ENCODE results near the gene TIRAP.

Gene TIRAP

DNA sequence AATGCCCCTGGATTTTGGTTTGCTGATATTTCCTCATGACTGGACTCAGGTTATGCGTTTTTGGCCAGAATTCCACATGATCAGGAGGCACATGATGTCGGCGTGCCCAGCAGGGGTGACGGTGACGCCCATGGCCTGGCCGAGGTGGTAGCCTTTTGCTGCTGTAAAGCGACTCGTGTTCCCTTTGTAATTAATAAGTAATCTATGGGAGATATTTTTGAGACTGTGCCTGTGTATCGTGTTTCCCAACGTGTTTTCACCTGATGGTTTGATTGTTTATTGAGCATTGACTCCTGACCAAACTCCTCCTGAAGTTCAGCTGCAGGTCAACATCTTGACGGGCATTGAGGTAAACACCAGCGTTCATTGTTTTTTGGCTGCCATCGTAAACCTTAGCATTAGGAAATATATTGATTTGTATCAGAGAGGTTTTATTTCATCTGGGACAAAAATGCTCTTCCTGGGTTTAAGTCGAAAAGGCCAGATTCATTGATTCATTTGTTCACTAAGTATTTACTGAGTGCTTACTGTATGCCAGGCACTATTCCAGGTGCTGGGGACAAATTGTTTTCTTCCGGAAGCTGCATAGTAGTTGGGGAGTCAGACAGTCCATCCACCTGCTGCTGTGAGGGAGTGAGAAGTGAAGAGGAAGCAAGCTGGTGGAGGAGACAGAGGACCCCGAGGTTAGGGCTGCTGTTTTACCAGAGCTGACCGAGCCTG, 44.5 kb downstream of the TIRAP start:
- no peak for DNase-seq (ENCODE audit: low spot score)

DNA sequence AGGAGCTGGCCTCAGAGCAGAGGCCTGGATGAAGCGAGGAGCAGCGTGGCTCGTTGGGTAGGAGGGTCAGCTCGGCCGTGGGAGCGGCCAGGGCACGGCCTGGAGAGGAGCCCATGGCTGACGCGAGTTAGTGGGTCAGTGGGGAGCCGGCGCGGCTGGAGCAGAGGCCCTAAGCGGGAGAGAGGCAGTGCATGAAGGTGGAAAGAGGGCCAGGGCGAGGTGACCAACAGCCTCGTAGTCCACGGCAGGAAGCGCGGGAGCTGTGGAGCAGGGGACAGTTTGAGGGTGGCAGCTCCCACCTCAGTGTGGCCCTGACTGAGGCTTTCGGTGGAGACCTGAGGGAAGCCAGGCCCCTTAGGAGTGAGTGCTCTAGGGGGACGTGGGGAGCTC, 45.1 kb downstream of the TIRAP start:
- DNase-seq (ENCODE audit: low spot score) = no peak

DNA sequence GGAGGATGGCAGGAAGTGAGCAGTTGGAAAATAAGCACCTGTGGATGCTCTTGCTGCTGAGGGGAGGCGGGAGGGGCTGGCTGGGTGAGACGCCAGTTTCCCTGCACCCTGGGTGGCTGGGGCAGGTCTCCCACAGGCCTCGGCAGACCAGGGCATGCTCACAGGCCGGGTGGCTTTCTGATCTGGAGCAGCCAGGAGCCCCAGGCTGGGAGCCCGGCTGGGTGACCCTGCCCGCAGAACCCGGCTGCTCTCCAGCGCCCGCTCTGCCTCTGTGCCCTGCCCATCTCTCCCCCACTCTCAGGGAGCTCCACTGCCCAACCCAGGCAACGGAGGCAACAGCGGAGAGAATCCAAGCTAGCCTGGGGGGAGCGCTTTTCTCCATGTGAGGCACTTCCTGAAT, 45.6 kb downstream of the TIRAP start:
- DNase-seq (ENCODE audit: low spot score) = no peak

DNA sequence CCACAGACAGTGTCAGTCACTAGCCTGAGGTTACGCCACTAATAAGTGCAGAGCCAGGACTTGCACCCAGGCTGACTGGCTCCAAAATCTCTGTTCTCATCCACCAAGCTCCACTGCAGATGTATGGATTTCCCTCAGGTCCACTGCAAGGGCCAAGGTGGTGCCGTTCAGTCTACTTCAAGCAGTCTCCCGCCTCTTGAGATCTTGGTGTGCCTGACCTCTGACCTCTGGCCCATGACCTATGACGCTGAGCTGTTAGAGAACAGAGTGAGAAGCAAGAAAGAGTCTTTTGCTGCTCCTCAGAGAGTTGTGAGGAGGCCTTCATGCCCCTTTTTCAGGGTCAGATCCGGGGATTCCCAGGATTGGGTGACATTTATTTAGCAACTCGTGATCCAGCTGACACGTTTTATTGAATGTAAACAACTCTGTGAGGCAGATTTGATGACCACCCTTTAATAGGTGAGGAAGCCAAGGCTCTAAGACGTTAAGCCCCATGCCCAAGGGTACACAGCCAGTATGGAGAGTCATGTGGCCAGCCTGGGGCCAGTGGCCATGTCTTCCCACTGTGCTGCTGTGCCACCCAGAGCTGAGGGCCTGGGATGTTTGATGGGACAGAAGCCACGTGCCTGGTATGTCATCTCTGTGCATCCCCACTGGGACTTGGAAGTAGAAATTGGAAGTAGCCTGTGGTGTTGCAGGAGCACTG, 46.2 kb downstream of the TIRAP start:
- DNase-seq (ENCODE audit: low spot score) = no peak

DNA sequence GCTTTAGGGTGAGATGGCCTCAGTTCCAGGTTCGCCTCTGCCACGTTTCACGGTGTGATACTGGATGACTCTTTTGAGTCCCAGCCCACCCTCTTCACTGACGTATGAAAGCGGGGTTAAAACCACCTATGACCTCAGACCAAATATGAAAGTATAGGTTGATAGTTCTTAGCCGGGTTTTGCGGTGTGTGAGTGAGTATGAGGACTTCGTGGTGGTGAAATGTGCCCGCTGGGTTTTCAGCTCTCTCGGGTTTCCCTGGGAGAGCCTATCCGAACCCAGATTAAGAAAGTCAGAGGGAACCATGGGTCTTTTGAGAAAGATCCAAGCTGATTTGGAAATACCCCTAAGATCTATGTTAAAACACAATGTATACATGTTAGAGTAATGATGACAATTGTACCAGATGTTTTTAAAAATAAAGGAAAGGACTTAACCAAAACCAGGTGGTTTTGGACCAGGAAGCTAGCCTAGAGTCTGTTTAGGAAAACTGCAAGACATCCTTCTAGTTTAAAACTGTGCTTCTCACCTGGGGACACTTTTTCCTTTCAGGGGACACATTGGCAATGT, 46.8 kb downstream of the TIRAP start:
- no peak for DNase-seq (ENCODE audit: low spot score)

DNA sequence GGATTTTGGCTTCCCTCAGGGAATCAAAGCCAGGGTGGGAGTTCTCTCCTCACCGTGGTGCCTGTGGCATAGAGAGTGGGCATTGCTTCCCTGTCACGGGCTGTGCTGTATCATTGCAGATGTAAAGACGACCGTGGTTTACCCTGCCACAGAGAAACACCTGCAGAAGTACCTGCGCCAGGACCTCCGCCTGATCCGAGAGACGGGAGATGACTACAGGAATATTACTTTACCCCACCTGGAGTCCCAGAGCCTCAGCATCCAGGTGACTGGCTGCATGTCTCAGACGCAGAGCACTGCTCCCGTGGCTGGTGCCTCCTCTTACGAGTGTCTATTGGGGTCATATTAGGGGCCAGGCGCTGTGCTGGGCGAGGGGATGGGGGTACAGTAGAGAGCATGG, 48.4 kb downstream of the TIRAP start:
- no peak for DNase-seq (ENCODE audit: low spot score)

DNA sequence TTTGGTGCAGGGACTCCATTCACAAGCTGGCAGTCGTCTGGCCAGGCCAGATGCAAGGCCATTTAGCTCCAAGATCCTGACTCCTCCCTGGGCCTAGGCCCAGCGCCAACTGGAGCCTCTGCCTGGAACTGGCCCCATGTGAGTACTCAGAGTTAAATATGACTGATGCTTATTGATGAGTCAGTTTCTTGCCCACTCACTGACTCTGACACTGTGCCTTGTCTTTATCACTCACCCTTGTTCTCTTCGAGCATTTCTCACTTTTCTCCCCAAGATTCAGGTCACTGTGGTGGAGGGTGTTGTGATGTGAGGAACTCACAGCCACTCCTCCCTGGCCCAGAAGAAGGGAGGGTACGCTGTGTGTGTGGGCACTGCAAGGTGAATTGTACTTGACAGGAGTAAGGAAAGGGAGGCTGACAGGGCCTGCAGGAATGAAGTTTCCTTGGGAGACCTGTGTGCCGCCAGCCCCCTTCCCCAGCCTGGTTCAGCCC, 49.4 kb downstream of the TIRAP start:
- DNase-seq (ENCODE audit: low spot score) = peak; percentile 93

DNA sequence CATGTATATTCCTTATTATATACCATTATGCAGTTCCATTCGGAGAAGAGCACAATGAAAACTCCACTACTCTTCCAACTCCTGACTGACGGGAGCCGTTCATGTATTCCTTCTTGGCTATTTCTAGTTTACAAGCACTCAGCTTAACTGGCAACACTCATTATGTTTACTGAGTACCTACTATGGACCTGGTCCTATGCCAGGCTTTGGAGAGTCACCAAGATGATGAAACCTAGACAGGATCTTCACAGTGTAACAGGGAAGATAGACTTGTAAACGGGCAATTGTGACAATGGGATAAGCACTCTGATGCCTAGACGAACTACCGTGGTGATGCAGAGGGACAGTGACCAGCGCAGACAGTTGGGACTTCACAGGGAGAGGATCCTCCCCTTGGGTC, 50.2 kb downstream of the TIRAP start:
- no peak for DNase-seq (ENCODE audit: low spot score)

DNA sequence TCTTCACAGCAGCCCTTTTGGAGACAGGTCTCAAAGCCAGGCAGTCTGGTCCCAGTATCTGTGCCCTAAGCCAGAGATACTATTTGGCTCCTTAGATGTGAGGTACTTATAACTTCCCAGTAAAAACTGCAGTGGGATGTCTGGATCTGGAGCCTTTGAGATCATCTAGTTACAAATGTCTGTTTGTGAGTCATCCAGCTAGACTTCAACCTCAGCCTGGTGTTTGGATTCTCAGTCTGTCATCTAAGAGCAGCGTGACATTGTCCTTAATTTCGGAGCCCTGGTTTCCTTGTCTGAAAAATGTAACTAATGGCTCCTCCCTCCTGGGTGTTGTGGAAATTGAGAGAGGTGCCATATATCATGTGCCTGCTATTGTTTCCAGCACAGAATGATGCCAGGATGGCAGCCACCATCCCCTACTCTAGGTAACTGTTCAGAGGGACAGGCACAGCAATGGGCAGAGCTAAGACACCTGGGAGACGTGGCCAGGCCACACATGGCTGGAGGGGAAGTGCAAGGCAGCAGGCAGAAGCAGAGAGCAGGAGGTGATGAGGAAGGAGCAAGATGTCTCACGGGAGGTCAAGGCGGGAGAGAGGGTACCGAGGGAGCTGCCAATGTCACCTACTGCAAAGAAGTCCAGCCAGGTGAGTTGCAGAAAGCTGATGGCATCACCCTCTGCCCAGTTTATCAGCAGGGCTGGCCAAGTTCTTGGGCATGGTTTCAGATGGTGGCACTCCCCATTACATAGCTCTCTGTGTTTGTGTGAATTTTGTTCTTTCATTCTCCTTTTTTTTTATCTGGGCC, 52.0 kb downstream of the TIRAP start:
- DNase-seq (ENCODE audit: low spot score) = peak; percentile 68

DNA sequence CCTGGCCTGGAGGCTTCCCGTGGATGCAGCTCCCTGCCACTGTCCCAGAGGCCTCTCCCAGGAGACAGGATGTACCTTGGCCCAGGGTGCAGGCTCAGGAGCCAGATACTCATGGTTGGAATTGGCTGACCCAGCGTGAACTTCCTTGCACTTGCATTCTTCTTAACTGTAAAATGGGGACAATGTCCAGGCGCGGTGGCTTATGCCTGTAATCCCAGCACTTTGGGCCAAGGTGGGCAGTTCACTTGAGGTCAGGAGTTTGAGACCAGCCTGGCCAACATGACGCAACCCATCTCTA, 52.5 kb downstream of the TIRAP start:
- DNase-seq (ENCODE audit: low spot score) = no peak

DNA sequence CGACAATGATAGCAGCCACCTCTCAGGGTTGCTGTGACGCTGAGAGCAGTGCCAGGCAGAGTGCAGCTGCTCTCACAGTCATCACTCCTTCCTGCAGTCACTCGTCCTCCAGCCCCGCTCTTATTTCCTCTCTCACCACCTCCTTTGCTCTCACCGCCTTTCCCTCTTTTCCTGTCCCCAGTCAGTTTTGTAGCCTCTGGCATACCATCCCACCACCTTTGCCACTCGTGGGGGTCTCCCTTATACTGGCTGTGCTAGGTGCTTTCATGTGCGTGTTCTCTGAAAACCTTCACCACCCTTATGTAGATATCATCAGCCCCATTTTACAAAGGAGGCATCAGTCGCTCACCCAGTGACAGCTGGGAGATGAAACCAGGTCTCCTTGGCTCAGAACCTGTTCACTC, 53.2 kb downstream of the TIRAP start:
- no peak for DNase-seq (ENCODE audit: low spot score)

DNA sequence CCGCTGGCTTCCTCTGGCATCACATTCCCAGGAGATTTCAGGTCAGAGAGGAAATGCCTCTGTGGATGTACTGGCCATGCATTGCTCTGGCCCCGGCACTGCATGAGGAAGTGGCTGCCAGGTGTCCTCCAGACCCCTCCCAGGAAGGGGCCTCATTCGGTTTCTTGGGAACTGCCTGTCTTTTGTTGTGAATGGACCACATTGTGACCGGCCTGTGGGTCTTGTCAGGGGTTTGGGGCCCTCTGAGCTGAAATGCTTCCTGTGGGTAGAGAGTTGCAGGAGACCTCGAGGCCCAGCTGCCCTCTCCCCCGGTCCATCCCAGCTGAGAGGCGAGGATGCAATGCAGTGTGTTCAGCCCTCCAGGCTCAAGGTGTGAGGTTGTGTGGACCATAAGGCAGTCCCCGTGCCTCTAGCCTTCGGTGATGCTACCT, 53.8 kb downstream of the TIRAP start:
- no peak for DNase-seq (ENCODE audit: low spot score)

DNA sequence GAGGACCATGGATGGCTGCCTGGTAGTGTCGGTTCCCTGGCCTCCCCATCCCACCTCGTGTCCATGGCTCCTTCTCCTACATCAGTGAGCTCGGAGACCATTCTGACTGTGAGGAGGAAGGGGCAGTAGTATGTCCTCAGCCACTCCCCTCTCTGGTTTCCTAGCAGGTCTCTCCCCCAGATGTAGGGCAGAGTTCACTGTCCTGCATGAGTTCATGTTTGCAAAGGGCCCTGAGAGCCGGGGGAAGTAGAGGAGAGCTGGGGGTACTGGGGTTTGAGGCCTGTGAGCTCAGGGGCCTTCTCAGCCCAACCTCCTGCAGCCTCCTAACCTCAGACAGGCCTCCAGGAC, 54.2 kb downstream of the TIRAP start:
- DNase-seq (ENCODE audit: low spot score) = no peak

DNA sequence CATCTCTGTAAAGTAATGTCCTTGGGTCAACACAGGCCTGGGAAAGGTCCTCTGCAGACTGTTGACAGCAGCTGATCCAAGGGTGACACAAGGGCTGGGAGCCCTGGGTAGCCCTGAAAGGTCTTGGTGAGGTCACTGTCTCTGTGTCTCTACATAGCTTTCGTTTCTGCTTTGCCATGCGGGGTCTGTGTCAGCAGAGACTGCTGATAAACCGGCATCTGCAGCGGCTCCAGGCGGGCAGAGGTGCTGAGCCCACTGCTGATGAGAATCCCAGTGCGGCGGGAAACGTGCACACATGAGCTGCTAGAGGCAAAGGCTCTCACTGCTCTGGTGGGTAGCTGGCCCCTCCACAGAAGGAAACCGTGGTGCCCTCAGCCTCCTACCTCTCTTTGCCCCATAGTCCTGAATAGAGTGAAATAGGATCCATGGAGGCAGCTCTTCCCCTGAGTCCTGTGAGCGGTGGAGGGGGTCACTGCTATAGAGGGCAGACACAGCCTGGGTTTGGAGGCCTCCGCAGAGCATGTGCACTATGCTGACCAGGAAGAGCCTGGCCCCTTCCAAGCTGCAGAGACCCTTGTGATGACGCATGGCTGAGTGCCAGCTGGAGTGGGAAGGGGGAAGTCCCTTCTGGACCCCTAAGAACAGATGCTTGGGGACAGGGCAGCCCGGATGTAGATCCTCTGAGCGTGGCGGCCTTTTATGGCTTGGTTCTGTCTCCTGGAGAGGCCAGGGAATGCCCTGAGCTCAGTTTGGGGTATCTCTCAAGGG, 54.8 kb downstream of the TIRAP start:
- no peak for DNase-seq (ENCODE audit: low spot score)

DNA sequence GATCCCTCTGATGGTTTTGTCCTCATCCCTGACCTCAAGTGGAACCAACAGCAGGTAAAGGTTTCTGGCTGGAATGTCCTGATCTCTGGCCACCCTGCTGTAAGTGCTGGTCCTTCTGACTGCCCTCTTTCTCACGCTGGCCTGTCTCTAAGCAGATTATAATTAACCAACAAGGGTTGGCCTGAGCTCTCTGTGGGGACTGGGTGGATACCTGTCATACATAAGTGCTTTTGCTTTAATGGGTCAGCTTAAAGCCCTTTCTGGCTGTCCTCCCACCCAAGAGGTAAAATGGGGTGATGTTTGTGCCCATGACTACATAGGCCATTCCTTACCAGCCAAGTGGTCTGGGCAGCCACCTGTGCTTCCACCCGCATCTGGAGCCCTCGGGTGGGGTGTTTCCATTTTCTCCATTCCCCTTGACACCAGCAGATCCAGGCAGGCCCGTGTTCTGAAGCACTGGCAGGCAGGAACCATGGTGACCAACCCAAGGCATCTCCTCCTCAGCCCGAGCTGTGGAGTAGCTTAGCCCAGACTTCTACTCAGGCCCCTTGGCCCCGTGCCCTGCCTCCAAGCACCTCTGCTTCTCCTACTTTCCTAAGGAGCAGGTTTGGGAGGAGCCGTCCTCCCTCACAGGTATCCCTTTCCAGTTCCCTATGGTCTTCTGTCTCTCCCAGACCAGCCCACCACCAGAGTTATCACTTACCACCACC, 55.6 kb downstream of the TIRAP start:
- no peak for DNase-seq (ENCODE audit: low spot score)

DNA sequence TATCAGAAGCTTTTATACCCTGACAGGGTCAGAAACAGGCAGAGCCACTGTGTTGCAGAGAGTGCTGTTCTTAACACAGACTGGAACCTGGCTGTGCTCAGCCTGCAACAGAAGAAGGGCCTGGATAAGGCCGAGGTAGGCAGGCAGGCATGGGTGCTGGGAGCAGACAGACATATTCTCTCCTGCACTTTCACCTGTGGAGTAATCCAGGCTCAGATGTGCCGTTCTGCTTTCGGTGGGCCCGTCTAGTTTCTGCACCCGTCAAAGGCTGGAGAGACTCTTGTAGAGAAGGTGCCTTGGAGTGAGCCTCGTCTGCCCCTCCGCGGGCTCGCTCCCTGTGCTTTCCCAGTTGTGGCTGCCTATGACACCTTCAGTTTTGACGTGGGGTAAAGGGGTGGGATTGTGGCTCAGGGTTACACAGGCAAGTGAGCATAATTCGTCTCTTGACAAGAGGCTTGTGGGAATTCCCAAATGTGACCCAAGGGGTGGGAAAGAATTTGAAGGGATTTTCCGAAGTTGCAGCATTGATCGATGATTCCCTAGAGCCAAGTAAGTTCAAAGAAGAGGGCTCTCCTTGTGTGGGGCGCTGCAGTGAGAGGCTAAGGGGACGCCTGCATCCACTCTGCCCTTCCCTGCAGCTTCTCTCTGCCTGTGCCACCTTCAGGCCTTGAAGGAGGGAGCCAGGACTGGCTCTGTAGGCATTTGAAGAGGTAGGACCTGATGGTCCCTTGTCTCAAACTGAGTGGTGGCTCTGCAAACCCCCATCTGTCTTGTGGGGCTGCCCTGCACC, 56.4 kb downstream of the TIRAP start:
- no peak for DNase-seq (ENCODE audit: low spot score)

DNA sequence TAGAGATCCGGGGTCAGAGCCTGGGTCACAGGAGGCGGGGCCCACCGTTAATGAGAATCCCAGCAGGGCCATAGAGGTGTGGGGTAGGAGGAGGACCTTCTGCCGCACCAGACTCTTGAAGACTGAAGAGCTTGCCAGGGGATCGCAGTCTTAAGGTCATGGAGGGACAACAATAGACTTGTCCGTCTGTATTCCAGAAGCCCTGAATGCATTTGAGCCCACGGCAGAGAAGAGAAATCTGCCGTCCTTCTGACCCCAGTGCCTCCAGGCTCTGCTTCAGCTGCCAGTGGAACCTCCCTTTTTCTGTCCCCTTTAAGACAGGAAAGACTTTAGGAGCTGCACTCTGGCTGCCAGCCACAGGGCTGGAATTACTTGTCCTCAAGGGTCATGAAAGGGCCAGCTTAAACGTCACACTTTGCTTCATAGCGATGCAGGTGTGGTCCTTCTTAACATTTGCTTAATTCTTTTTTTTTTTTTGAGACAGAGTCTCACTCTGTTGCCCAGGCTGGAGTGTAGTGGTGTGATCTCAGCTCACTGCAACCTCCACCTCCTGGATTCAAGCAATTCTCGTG, 57.1 kb downstream of the TIRAP start:
- DNase-seq (ENCODE audit: low spot score) = peak; percentile 32

DNA sequence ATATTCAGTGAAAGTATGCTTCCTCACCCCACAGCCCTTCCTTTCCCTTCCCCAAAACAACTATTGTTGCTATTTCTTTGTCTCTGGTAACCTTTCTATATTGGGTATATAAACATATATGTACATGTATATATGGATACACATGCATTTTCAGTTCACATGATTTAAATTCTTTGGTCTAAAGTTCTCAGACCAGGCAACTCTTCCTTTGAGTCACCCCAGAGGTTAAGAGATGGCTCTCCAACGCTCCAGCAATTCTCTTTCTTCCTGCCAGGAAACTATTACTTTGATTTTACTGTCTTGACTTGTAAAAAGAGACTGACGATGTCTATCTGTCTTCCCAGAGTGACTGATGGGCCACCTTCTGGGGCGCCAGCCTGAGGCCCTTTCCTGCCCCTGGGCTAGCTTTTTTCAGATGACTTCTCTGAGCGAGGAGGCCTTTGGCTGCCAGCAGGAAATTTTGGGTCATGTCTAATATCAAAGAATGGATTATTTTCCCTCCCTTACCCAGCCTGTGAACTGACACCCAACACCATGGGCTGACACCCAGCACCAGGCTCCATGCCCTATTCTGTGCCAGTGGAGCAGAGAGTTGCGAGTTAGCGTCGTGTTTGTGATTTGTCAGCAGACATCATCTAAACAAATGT, 58.2 kb downstream of the TIRAP start:
- DNase-seq (ENCODE audit: low spot score) = no peak

DNA sequence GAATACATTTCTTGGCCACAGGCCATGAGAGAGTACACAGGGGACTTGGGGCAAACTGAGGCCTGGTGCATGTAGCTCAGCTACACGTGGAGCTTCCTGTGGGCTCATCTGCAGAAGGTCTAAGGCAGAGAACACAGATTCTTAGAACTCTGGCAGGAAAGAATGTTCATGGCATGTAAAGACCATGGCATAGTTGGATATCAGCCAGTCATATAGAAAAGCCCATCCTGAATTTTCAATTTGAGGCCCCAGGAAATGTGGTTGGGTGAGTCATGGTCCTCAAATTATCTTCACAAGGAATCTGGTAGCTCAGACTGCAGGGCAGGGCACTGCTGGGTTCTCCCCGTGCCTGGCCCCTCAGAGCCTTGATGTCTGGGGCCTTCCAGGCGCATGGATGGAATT, 58.9 kb downstream of the TIRAP start:
- peak; percentile 34 for DNase-seq (ENCODE audit: low spot score)

DNA sequence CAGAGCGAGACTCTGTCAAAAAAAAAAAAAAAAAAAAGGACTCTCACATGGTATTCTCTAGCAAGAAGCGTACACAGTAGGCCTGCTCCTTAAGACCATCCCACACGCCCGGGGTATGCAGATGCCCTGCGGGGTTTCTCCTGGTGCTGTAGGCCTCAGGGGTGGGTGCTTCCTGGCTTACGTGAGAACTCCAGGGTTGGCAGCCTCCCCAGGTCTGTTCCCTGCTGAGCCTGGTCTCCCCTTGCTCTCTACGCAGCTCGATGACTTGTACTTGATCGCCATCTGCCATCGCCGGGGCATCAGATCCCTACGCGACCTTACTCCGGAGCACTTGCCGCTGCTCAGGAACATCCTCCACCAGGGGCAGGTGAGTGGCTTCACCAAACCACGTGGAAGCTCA, 60.2 kb downstream of the TIRAP start:
- no peak for DNase-seq (ENCODE audit: low spot score)

All from AG20443 (cell line).